Glutamatergic neuron (in vitro differentiated cells): ENCODE data around the gene POU6F1. TPM values are rescaled to one million over a fixed set of nuclear protein-coding genes. Genes with fewer than 3 reads are reported as not detected.

Source experiments
- DNase-seq: peaks from one replicate; pipeline ENCODE4 v3.0.0; 2022
- H3K27ac Mint-ChIP-seq: one replicate; pipeline ENCODE4 v1.8.0; 2020; ENCODE audit warnings: mild to moderate bottlenecking, mixed read lengths, inconsistent platforms; ENCODE audit not compliant: unreplicated experiment
- H3K27me3 Mint-ChIP-seq: one replicate; pipeline ENCODE4 v1.8.0; 2020; ENCODE audit warnings: mild to moderate bottlenecking, moderate library complexity, mixed read lengths, inconsistent platforms; ENCODE audit not compliant: unreplicated experiment
- H3K36me3 Mint-ChIP-seq: one replicate; pipeline ENCODE4 v1.8.0; 2020; ENCODE audit warnings: mild to moderate bottlenecking, mixed read lengths, inconsistent platforms; ENCODE audit not compliant: unreplicated experiment
- H3K4me1 Mint-ChIP-seq: one replicate; pipeline ENCODE4 v1.8.0; 2020; ENCODE audit warnings: mild to moderate bottlenecking, low read depth, mixed read lengths, inconsistent platforms; ENCODE audit not compliant: unreplicated experiment
- H3K4me3 Mint-ChIP-seq: one replicate; pipeline ENCODE4 v1.8.0; 2020; ENCODE audit warnings: mild to moderate bottlenecking, mixed read lengths, inconsistent platforms; ENCODE audit not compliant: unreplicated experiment
- H3K9me3 Mint-ChIP-seq: one replicate; pipeline ENCODE4 v1.8.0; 2020; ENCODE audit warnings: mild to moderate bottlenecking, moderate library complexity, mixed read lengths, inconsistent platforms; ENCODE audit not compliant: unreplicated experiment
- CTCF ChIP-seq: fragments of 200-600 bp; sonication (generic); IDR thresholded peaks from one replicate; pipeline ENCODE4 v1.5.0; 2021; ENCODE audit not compliant: partially characterized antibody, unreplicated experiment
- total RNA-seq: library from RNA; stranded (reverse); fragmentation: NEBNext Ultra II Directional; extraction: Animal tissue kit (Norgen Biotek cat#: 25700); gene quantifications from one replicate; pipeline ENCODE4 v1.2.1, GENCODE V29; 2021; ENCODE audit not compliant: unreplicated experiment

Gene POU6F1
- total RNA-seq, 1 donor from 2014 or later = 6.0 TPM

GRCh38 chr12:51208016-51208660 is 9.7 kb downstream of the POU6F1 start:
- no peak overlapping the region for H3K4me3 Mint-ChIP-seq
- no peaks in the 10 kb centered on the region for H3K4me1 Mint-ChIP-seq
- H3K27ac Mint-ChIP-seq = no peak overlapping the region
- peaks cover 1% of the 10 kb centered on the region for H3K27me3 Mint-ChIP-seq
- DNase-seq = no peak
- H3K36me3 Mint-ChIP-seq = no peaks in the 10 kb centered on the region
- peaks cover 1% of the 10 kb centered on the region for H3K9me3 Mint-ChIP-seq
- no peak for TF ChIP-seq CTCF

GRCh38 chr12:51205350-51205749 is 12.5 kb downstream of the POU6F1 start:
- no peak for TF ChIP-seq CTCF
- peaks cover under 1% of the 10 kb centered on the region for H3K4me1 Mint-ChIP-seq
- H3K36me3 Mint-ChIP-seq = no peaks in the 10 kb centered on the region

GRCh38 chr12:51202718-51203117 is 15.1 kb downstream of the POU6F1 start:
- Mint-ChIP-seq H3K4me1 (peaks cover 3% of the 10 kb centered on the region), H3K4me3 (no peak overlapping the region), H3K27me3 (peaks cover 2% of the 10 kb centered on the region), H3K27ac (no peak overlapping the region), H3K36me3 (no peaks in the 10 kb centered on the region), H3K9me3 (peaks cover 1% of the 10 kb centered on the region)
- no peak for DNase-seq
- no peak for TF ChIP-seq CTCF

More at GRCh38 chr12:51205350-51205749, 12.5 kb downstream of the POU6F1 start:
- peaks cover 3% of the 10 kb centered on the region for H3K9me3 Mint-ChIP-seq
- peaks cover 1% of the 10 kb centered on the region for H3K27me3 Mint-ChIP-seq
- no peak overlapping the region for H3K27ac Mint-ChIP-seq
- no peak overlapping the region for H3K4me3 Mint-ChIP-seq
- DNase-seq = no peak

GRCh38 chr12:51200806-51201205 is 17.1 kb downstream of the POU6F1 start:
- no peak for TF ChIP-seq CTCF
- no peaks in the 10 kb centered on the region for H3K36me3 Mint-ChIP-seq
- no peak overlapping the region for H3K27ac Mint-ChIP-seq
- peaks cover 1% of the 10 kb centered on the region for H3K9me3 Mint-ChIP-seq
- H3K27me3 Mint-ChIP-seq = peaks cover 2% of the 10 kb centered on the region
- H3K4me3 Mint-ChIP-seq = no peak overlapping the region
- DNase-seq = no peak
- H3K4me1 Mint-ChIP-seq = peaks cover 3% of the 10 kb centered on the region

- peaks cover 3% of the 10 kb centered on the region for H3K4me1 Mint-ChIP-seq
- H3K9me3 Mint-ChIP-seq = peaks cover 1% of the 10 kb centered on the region
- no peak for TF ChIP-seq CTCF
- no peaks in the 10 kb centered on the region for H3K36me3 Mint-ChIP-seq
- no peak overlapping the region for H3K27ac Mint-ChIP-seq
- no peak overlapping the region for H3K4me3 Mint-ChIP-seq
- no peak for DNase-seq
- H3K27me3 Mint-ChIP-seq = peaks cover 2% of the 10 kb centered on the region
Observed at GRCh38 chr12:51200156-51200555, 17.7 kb downstream of the POU6F1 start.
